Natural killer cell (primary cell): Measurements from ENCODE around the gene CMYA5. TPM values are rescaled to one million over a fixed set of nuclear protein-coding genes. Genes with fewer than 3 reads are reported as not detected.

ENCODE experiments used
- ATAC-seq, 3 donors: fragments of 150-1000 bp in 2 of 3; fragments of 200-7000 bp in 1 of 3; cut with Tn5 transposase; 1 replicate in 1 of 3; 2 replicates in 2 of 3; pipeline ENCODE4 v1.10.0; 2021; ENCODE audit warnings: mild to moderate bottlenecking in 2 of 3, moderate library complexity in 2 of 3
- DNase-seq, 2 donors: peaks; one replicate each; pipeline versions ENCODE4 v3.0.0 to v3.0.0-alpha.2; 2013 to 2021; ENCODE audit warnings: mixed read lengths in 1 of 2
- H3K27ac ChIP-seq: one replicate; pipeline ENCODE4 v1.5.1; 2013; ENCODE audit warnings: mild to moderate bottlenecking, low read length
- H3K27me3 ChIP-seq: one replicate; pipeline ENCODE4 v1.6.1; 2013; ENCODE audit warnings: low read length; ENCODE audit not compliant: control insufficient read depth, insufficient read depth
- H3K36me3 ChIP-seq: one replicate; pipeline ENCODE4 v1.6.1; 2013; ENCODE audit warnings: low read length; ENCODE audit not compliant: control insufficient read depth, insufficient read depth
- H3K4me1 ChIP-seq: one replicate; pipeline ENCODE4 v1.6.1; 2013; ENCODE audit warnings: low read length; ENCODE audit not compliant: control insufficient read depth, insufficient read depth
- H3K4me3 ChIP-seq: one replicate; pipeline ENCODE4 v1.5.1; 2013; ENCODE audit warnings: low read length
- H3K9me3 ChIP-seq: one replicate; pipeline ENCODE4 v1.6.1; 2013; ENCODE audit warnings: low read length; ENCODE audit not compliant: control insufficient read depth, insufficient read depth
- H3K27ac Mint-ChIP-seq, 2 donors: one replicate each; pipeline ENCODE4 v1.8.0; 2022; ENCODE audit warnings: mild to moderate bottlenecking in 2 of 2, mixed read lengths in 2 of 2, moderate library complexity in 1 of 2
- H3K27me3 Mint-ChIP-seq, 2 donors: one replicate each; pipeline ENCODE4 v1.8.0; 2022; ENCODE audit warnings: low read depth in 2 of 2, mixed read lengths in 2 of 2
- H3K36me3 Mint-ChIP-seq: one replicate; pipeline ENCODE4 v1.8.0; 2022; ENCODE audit warnings: mixed read lengths
- H3K4me1 Mint-ChIP-seq, 2 donors: one replicate each; pipeline ENCODE4 v1.8.0; 2022; ENCODE audit warnings: mixed read lengths in 2 of 2
- H3K4me3 Mint-ChIP-seq: one replicate; pipeline ENCODE4 v1.8.0; 2022; ENCODE audit warnings: mild to moderate bottlenecking, moderate library complexity, mixed read lengths
- H3K9me3 Mint-ChIP-seq, 2 donors: one replicate each; pipeline ENCODE4 v1.8.0; 2022; ENCODE audit warnings: mixed read lengths in 2 of 2
- CTCF ChIP-seq: fragments of 200-600 bp; IDR thresholded peaks from one replicate; pipeline ENCODE4 v1.8.0; 2022; ENCODE audit warnings: antibody characterized with exemption
- WGBS: methylation state at CpG from one replicate; pipeline ENCODE4 v1.1.7; 2013; ENCODE audit warnings: missing lambda C conversion rate; ENCODE audit not compliant: insufficient coverage; 5-methylcytosine and 5-hydroxymethylcytosine counted together
- intact Hi-C: fragments of 100-400 bp; cut with micrococcal nuclease; formaldehyde crosslinking; loops from one replicate; pipeline ENCODE4 v1.14.2; 2022
- total RNA-seq, 4 donors: library from RNA; stranded (reverse); fragments of 120-200 nt in 1 of 4; gene quantifications; one replicate each; pipeline versions ENCODE4 v1.2.3 to v1.2.4, GENCODE V29; 2013 to 2022

The CMYA5 gene
- total RNA-seq, 3 donors from 2014 or later (not counting 1 experiment from before 2014, with no cell fraction given) = 0.53 to 0.93 (median 0.71) TPM

- H3K27ac Mint-ChIP-seq = no peak overlapping the region
- intact Hi-C loops = no loop called here
- Histone ChIP-seq H3K9me3 (no peaks in the 10 kb centered on the region), H3K4me1 (no peaks in the 10 kb centered on the region), H3K4me3 (no peak overlapping the region), H3K27ac (no peak overlapping the region), H3K36me3 (no peaks in the 10 kb centered on the region), H3K27me3 (peaks cover 2% of the 10 kb centered on the region)
- peaks cover 8 to 9% of the 10 kb centered on the region in 2 donors for H3K27me3 Mint-ChIP-seq
- DNase-seq = no peak
- H3K4me1 Mint-ChIP-seq = no peaks in the 10 kb centered on the region
- no peak for ATAC-seq
- H3K4me3 Mint-ChIP-seq = no peak overlapping the region
- H3K9me3 Mint-ChIP-seq = no peaks in the 10 kb centered on the region
- no peaks in the 10 kb centered on the region for H3K36me3 Mint-ChIP-seq
- no peak for TF ChIP-seq CTCF
Observed at GRCh38 chr5:79841172-79841571, 151.5 kb downstream of the CMYA5 start.

- no peak overlapping the region for H3K4me3 ChIP-seq
- intact Hi-C loops = no loop called here
- Mint-ChIP-seq H3K4me1 (no peaks in the 10 kb centered on the region), H3K27me3 (peaks cover 8 to 9% of the 10 kb centered on the region in 2 donors), H3K36me3 (no peaks in the 10 kb centered on the region), H3K9me3 (no peaks in the 10 kb centered on the region), H3K27ac (no peak overlapping the region), H3K4me3 (no peak overlapping the region)
- no peaks in the 10 kb centered on the region for H3K4me1 ChIP-seq
- peaks cover 2% of the 10 kb centered on the region for H3K27me3 ChIP-seq
- no peak for ATAC-seq
- no peak overlapping the region for H3K27ac ChIP-seq
- TF ChIP-seq CTCF = no peak
- H3K9me3 ChIP-seq = no peaks in the 10 kb centered on the region
- 93% methylated on average over 12 of the region's 12 CpGs for WGBS
- no peak for DNase-seq
- no peaks in the 10 kb centered on the region for H3K36me3 ChIP-seq
Observed at GRCh38 chr5:79842006-79842881, 152.6 kb downstream of the CMYA5 start.

- no peaks in the 10 kb centered on the region for H3K4me1 Mint-ChIP-seq
- Histone ChIP-seq H3K27me3 (peaks cover 2% of the 10 kb centered on the region), H3K27ac (no peak overlapping the region), H3K4me1 (no peaks in the 10 kb centered on the region), H3K9me3 (no peaks in the 10 kb centered on the region), H3K4me3 (no peak overlapping the region), H3K36me3 (no peaks in the 10 kb centered on the region)
- H3K4me3 Mint-ChIP-seq = no peak overlapping the region
- no peak for DNase-seq
- intact Hi-C loops = no loop called here
- WGBS = 89% methylated on average over 7 of the region's 7 CpGs
- H3K36me3 Mint-ChIP-seq = no peaks in the 10 kb centered on the region
- TF ChIP-seq CTCF = no peak
- ATAC-seq = no peak
- H3K9me3 Mint-ChIP-seq = no peaks in the 10 kb centered on the region
- peaks cover 8 to 13% of the 10 kb centered on the region in 2 donors for H3K27me3 Mint-ChIP-seq
- no peak overlapping the region for H3K27ac Mint-ChIP-seq
Observed at GRCh38 chr5:79842991-79843390, 153.4 kb downstream of the CMYA5 start.
